Thoracic aorta (tissue), 2 donors: ENCODE results near the gene NFYC. TPM values are rescaled to one million over a fixed set of nuclear protein-coding genes. Genes with fewer than 3 reads are reported as not detected.
"Not testable (repeated sequence)": the region's sequence is repeated elsewhere in the genome, so short reads cannot be mapped to it uniquely, and the experiment has no call there.

ENCODE experiments used
- ATAC-seq: fragments of 150-250 bp; one replicate; pipeline ENCODE4 v1.8.0; 2017; ENCODE audit warnings: low read depth; ENCODE audit not compliant: insufficient number of reproducible peaks, low FRiP score
- DNase-seq: peaks from one replicate; pipeline ENCODE4 v3.0.0-alpha.2; 2020; ENCODE audit warnings: low spot score
- H3K27ac ChIP-seq, 2 donors: fragments of 200-600 bp; sonication (generic); 1 replicate in 1 of 2; 2 replicates in 1 of 2; pipeline ENCODE4 v1.5.1; 2016; ENCODE audit warnings: mild to moderate bottlenecking in 2 of 2, moderate library complexity in 2 of 2
- H3K27me3 ChIP-seq: fragments of 200-600 bp; sonication (generic); replicated peaks from 2 replicates; pipeline ENCODE4 v1.6.0; 2016; ENCODE audit warnings: mild to moderate bottlenecking; ENCODE audit not compliant: insufficient read depth
- H3K36me3 ChIP-seq: fragments of 200-600 bp; sonication (generic); one replicate; pipeline ENCODE4 v1.5.1; 2016
- H3K4me1 ChIP-seq, 2 donors: fragments of 200-600 bp; sonication (generic); 1 replicate in 1 of 2; 2 replicates in 1 of 2; pipeline versions ENCODE4 v1.5.1 to v1.6.0; 2016; ENCODE audit warnings: low read depth in 2 of 2, mild to moderate bottlenecking in 1 of 2; ENCODE audit not compliant: control insufficient read depth in 1 of 2
- H3K4me3 ChIP-seq: fragments of 200-600 bp; sonication (generic); 2 replicates; pipeline ENCODE4 v1.5.1; 2016; ENCODE audit warnings: mild to moderate bottlenecking
- H3K9me3 ChIP-seq: fragments of 200-600 bp; sonication (generic); 2 replicates; pipeline ENCODE4 v1.5.1; 2016
- total RNA-seq, 2 donors: library from RNA; depleted of rRNA; stranded (reverse); fragments of >200 nt; gene quantifications; one replicate each; pipeline versions ENCODE4 v1.1.0 to v1.2.3, GENCODE V29; 2016
- TF ChIP-seq, protein P1 (sequence below): fragments of 200-600 bp; sonication (generic); IDR thresholded peaks from one replicate; pipeline ENCODE4 v1.5.1; 2019; ENCODE audit warnings: antibody characterized with exemption

Gene NFYC
- total RNA-seq, 2 donors from 2014 or later = 38.9 to 40.6 TPM

DNA sequence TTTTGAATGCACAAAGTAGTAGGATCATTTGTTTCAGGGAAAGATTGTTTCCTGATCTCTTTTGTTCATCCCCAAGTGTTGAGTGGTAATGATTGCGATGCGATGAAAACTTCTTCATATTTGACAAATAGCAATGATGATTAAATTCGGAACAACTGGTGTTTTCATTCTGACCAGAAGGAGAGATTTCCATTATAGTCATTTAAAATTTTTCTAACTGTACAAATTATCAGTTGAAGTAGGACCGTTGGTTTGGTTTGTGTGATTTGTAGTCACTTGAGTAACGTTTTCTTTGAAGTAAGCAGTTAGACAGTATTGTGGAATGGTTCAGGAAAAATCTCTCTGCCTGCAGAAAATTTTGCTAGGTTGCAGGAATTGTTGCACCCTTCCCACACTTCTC is 5.9 kb downstream of the NFYC start:
- ATAC-seq (no peak), DNase-seq (no peak)
- Histone ChIP-seq H3K27me3 (no peaks in the 10 kb centered on the region), H3K36me3 (no peaks in the 10 kb centered on the region), H3K4me1 (peaks cover 6 to 42% of the 10 kb centered on the region in 2 donors), H3K27ac (no peak overlapping the region), H3K9me3 (no peaks in the 10 kb centered on the region), H3K4me3 (no peak overlapping the region)
- TF ChIP-seq, protein P1, sequence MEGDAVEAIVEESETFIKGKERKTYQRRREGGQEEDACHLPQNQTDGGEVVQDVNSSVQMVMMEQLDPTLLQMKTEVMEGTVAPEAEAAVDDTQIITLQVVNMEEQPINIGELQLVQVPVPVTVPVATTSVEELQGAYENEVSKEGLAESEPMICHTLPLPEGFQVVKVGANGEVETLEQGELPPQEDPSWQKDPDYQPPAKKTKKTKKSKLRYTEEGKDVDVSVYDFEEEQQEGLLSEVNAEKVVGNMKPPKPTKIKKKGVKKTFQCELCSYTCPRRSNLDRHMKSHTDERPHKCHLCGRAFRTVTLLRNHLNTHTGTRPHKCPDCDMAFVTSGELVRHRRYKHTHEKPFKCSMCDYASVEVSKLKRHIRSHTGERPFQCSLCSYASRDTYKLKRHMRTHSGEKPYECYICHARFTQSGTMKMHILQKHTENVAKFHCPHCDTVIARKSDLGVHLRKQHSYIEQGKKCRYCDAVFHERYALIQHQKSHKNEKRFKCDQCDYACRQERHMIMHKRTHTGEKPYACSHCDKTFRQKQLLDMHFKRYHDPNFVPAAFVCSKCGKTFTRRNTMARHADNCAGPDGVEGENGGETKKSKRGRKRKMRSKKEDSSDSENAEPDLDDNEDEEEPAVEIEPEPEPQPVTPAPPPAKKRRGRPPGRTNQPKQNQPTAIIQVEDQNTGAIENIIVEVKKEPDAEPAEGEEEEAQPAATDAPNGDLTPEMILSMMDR = no peak

DNA sequence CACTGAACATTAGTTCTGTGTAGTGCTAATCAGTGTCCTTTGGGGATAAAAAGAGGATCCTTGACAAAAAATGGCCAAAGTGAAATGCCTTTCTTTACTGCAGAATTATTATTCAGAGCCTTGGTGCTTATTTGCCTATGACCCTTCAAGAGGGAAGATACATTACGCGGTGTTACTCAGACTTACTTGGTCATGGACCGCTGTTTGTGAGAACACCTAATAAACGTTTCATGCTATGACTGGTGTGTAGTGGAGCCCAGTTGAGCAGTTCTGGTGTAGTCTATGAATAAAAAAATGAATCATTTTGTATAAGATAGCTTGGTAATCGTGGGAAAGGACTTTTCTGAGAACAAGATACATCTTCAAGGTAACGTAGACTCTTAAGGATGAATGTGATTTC is 8.3 kb downstream of the NFYC start:
- no peak for DNase-seq
- no peaks in the 10 kb centered on the region for H3K36me3 ChIP-seq
- TF ChIP-seq, protein P1 = no peak
- ATAC-seq = no peak
- H3K9me3 ChIP-seq = no peaks in the 10 kb centered on the region
- H3K27ac ChIP-seq = peak overlapping the region; percentile 58 to 60
- peaks cover 8 to 33% of the 10 kb centered on the region in 2 donors for H3K4me1 ChIP-seq
- no peaks in the 10 kb centered on the region for H3K27me3 ChIP-seq
- no peak overlapping the region for H3K4me3 ChIP-seq

DNA sequence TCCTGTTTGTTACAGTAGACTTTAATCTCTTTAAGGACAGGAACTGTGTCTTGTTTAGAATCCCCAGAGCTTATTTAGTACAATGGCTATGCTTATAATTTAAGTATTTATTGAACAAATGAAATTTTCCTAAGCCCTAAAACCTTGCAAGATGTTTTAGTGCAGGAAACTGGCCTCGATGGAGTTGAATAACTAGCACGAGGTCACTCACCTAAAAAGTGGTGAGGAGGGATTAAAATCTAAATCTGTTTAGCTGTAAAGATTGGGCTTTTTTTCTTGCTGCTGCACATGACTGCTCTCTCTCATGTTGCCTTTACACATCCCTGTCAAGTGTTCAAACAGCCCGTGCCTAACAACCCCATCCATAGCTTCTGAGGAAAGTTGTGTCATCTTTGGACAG is 10.2 kb downstream of the NFYC start:
- Histone ChIP-seq H3K36me3 (no peaks in the 10 kb centered on the region), H3K9me3 (no peaks in the 10 kb centered on the region), H3K27ac (no peak overlapping the region), H3K27me3 (no peaks in the 10 kb centered on the region), H3K4me3 (no peak overlapping the region), H3K4me1 (peaks cover 8 to 33% of the 10 kb centered on the region in 2 donors)
- ATAC-seq (no peak), DNase-seq (no peak)
- TF ChIP-seq, protein P1 = no peak

DNA sequence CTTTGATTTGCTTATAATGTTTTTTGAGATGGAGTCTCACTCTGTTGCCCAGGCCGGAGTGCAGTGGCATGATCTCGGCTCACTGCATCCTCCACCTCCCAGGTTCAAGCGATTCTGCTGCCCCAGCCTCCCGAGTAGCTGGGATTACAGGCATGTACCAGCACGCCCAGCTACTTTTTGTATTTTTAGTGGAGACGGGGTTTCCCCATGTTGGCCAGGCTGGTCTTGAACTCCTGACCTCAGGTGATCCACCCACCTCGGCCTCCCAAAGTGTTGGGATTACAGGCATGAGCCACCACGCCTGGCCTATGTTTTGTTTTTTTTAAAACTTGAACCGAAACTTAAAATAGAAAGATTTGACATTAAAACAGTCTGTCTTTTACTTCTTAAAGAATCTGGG is 11.3 kb downstream of the NFYC start:
- ATAC-seq, H3K4me3 ChIP-seq, H3K27me3 ChIP-seq, H3K36me3 ChIP-seq, H3K27ac ChIP-seq, H3K9me3 ChIP-seq, DNase-seq: not testable (repeated sequence)
- peaks cover 8 to 33% of the 10 kb centered on the region in 2 donors for H3K4me1 ChIP-seq

DNA sequence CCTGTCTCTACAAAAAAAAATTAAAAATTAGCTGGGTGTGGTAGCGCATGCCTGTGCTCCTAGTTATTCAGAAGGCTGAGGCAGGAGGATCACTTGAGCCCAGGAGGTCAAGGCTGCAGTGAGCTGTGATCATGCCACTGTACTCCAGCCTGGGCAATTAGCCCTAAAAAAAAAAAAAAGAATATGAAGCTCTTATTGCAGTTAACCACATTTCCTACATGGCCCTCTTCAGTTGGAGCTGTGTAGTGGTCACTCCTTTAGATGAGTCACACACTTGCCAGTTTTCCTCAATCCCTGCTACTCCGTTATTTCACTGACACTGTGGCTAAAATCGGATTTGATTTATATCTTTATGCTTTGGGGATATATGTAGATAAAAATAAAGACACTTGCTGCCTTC is 11.8 kb downstream of the NFYC start:
- Histone ChIP-seq H3K4me1 (peaks cover 9 to 37% of the 10 kb centered on the region in 2 donors), H3K9me3 (no peaks in the 10 kb centered on the region)
- no peak for ATAC-seq

More for the DNA sequence above, 11.8 kb downstream of the NFYC start:
- DNase-seq = no peak
- Histone ChIP-seq H3K27ac (no peak overlapping the region), H3K27me3 (no peaks in the 10 kb centered on the region), H3K36me3 (no peaks in the 10 kb centered on the region), H3K4me3 (no peak overlapping the region)
- TF ChIP-seq, protein P1 = no peak
